Common myeloid progenitor, CD34-positive (primary cell): ENCODE data around the gene TMC3.
A peak's percentile ranks its signal among the peaks of the same experiment; 100 is the strongest.

Source experiments
- CTCF ChIA-PET: fragments of 350-600 bp; sonication (Branson Sonifier 250); formaldehyde crosslinking; loops from one replicate; lab custom pipeline; 2021; ENCODE audit warnings: antibody characterized with exemption; lab: Charles Lee
- POLR2A ChIA-PET: fragments of 350-600 bp; sonication (Branson Sonifier 250); formaldehyde crosslinking; loops from one replicate; lab custom pipeline; 2021; ENCODE audit warnings: antibody characterized with exemption; lab: Charles Lee
- DNase-seq, 3 donors: peaks; one replicate each; pipeline versions ENCODE4 v3.0.0 to v3.0.0-alpha.2; 2013
- H3K27ac ChIP-seq, 2 experiments: 1 replicate in 1 of 2; 2 replicates in 1 of 2; pipeline ENCODE4 v1.7.0; 2013; ENCODE audit warnings: inconsistent platforms in 2 of 2, low read length in 2 of 2, mild to moderate bottlenecking in 2 of 2, low read depth in 1 of 2, moderate library complexity in 1 of 2; ENCODE audit not compliant: severe bottlenecking in 2 of 2, insufficient read depth in 1 of 2, poor library complexity in 1 of 2
- H3K27me3 ChIP-seq, 5 experiments: replicated peaks in 2 of 5; 1 replicate in 3 of 5; 2 replicates in 2 of 5; pipeline versions ENCODE4 v1.6.1 to v1.7.0; 2013; ENCODE audit warnings: low read length in 4 of 5, mild to moderate bottlenecking in 2 of 5, moderate library complexity in 2 of 5, inconsistent platforms in 1 of 5; ENCODE audit not compliant: insufficient read depth in 5 of 5, control insufficient read depth in 4 of 5
- H3K36me3 ChIP-seq, 4 experiments: 1 replicate in 2 of 4; 2 replicates in 2 of 4; pipeline versions ENCODE4 v1.6.1 to v1.7.0; 2013; ENCODE audit warnings: low read length in 3 of 4, control low read depth in 1 of 4, mild to moderate bottlenecking in 1 of 4; ENCODE audit not compliant: control insufficient read depth in 4 of 4, insufficient read depth in 4 of 4
- H3K4me1 ChIP-seq, 4 experiments: 1 replicate in 3 of 4; 2 replicates in 1 of 4; pipeline versions ENCODE4 v1.6.1 to v1.7.1; 2013; ENCODE audit warnings: low read length in 3 of 4, mild to moderate bottlenecking in 3 of 4, control low read depth in 1 of 4, inconsistent platforms in 1 of 4, moderate library complexity in 1 of 4; ENCODE audit not compliant: control insufficient read depth in 4 of 4, insufficient read depth in 4 of 4; ENCODE audit errors: control extremely low read depth in 1 of 4
- H3K4me3 ChIP-seq, 7 experiments: 1 replicate in 4 of 7; 2 replicates in 3 of 7; pipeline versions ENCODE4 v1.5.1 to v1.7.0; 2013; ENCODE audit warnings: mild to moderate bottlenecking in 7 of 7, low read length in 6 of 7, moderate library complexity in 6 of 7, inconsistent platforms in 2 of 7, low read depth in 2 of 7, control low read depth in 1 of 7; ENCODE audit not compliant: insufficient read depth in 4 of 7, control insufficient read depth in 1 of 7; ENCODE audit errors: extremely low read depth in 1 of 7
- H3K9me3 ChIP-seq, 5 experiments: 1 replicate in 4 of 5; 2 replicates in 1 of 5; pipeline versions ENCODE4 v1.6.1 to v1.7.1; 2013; ENCODE audit warnings: low read length in 4 of 5, mild to moderate bottlenecking in 2 of 5, inconsistent platforms in 1 of 5, low read depth in 1 of 5, moderate library complexity in 1 of 5; ENCODE audit not compliant: control insufficient read depth in 4 of 5, insufficient read depth in 2 of 5; ENCODE audit errors: control extremely low read depth in 1 of 5
- WGBS: methylation state at CpG from one replicate; pipeline ENCODE4 v1.1.5; 2013; ENCODE audit not compliant: insufficient coverage; 5-methylcytosine and 5-hydroxymethylcytosine counted together

TMC3 gene

DNA sequence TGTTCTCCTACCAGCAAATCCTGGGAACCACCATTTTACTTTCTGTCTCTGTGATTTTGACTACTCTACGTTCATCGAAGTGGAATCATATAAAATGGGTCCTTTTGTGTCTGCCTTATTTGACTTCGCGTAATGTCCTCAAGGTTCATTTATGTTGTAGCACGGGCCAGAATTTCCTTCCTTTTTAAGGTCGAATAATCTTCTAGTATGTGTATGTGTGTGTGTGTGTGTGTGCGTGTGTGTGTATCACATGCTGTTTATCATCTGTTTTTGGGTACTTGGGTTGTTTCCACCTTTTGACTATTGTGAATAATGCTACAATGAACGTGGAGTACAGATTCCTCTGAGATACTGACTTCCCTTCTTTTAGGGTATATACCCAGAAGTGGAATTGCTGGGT lies 85.4 kb downstream of the TMC3 start:
- Histone ChIP-seq H3K4me3 (no peak overlapping the region), H3K9me3 (no peaks in the 10 kb centered on the region), H3K27me3 (no peaks in the 10 kb centered on the region), H3K36me3 (no peaks in the 10 kb centered on the region), H3K27ac (no peak overlapping the region), H3K4me1 (peaks cover 42 to 70% (median 65%) of the 10 kb centered on the region in 4 experiments)
- WGBS, result 59% methylated on average over 7 of the region's 8 CpGs
- CTCF ChIA-PET, result interaction anchor here (1.0 kb wide), 1 partner anchor 9 kb away, joined by 3 read pairs; no protein-coding TSS in a partner anchor
- POLR2A ChIA-PET, result no interaction called here
- no peak for DNase-seq

DNA sequence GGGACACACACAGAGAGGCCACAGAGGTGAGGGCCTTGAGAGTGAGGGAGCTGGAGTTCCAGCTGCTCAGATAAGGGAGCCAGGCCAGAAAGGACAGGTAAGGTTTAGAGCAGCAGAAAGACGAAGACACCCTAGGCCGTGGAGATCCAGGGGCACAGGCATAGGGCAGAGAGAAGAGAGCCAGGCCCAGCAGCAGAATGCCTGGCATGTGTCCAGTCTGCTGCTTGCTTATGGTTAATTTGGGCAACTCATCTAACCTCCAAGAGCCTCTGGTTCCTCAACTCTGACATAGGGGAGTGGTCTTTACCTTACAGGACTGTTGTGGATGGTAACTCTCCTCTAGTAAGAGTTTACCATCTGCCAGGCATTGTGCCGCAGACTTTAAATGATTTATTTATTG lies 86.0 kb downstream of the TMC3 start:
- no peaks in the 10 kb centered on the region for H3K27me3 ChIP-seq
- peaks cover 40 to 65% (median 59%) of the 10 kb centered on the region in 4 experiments for H3K4me1 ChIP-seq
- ChIA-PET CTCF (interaction anchor here (1.0 to 1.9 kb wide), 4 partner anchors 11 to 23 kb away, joined by 4 to 8 read pairs (median 4); no protein-coding TSS in a partner anchor), POLR2A (interaction anchor here (1.8 kb wide), 1 partner anchor 35 kb away, joined by 4 read pairs; no protein-coding TSS in a partner anchor)
- no peak overlapping the region for H3K27ac ChIP-seq
- H3K4me3 ChIP-seq, result no peak overlapping the region
- no peak for DNase-seq
- no peaks in the 10 kb centered on the region for H3K36me3 ChIP-seq
- H3K9me3 ChIP-seq, result no peaks in the 10 kb centered on the region
- 83% methylated on average over 2 of the region's 3 CpGs for WGBS

DNA sequence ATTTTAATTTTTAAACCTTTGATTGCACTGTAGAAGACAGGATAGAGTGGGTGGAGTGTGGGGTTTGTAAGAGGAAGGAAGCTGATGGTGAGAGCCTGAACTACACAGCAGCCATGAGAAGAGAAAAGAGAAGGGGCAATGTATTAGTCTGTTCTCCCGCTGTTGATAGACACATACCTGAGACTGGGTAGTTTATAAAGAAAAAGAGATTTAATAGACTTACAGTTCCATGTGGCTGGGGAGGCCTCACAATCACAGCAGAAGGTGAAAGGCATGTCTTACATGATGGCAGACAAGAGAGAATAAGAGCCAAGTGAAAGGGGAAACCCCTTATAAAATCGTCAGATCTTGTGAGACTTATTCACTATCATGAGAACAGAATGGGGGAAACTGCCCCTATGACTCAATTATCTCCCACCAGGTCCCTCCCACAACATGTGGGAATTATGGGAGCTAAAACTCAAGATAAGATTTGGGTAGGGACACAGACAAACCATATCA lies 87.3 kb downstream of the TMC3 start:
- DNase-seq, result peak in 2 of 3 donors; percentile 74 to 81
- Histone ChIP-seq H3K4me1 (peaks cover 37 to 51% (median 45%) of the 10 kb centered on the region in 4 experiments), H3K4me3 (peak overlapping the region in 3 of 7 experiments; percentile 14 to 51 (median 23)), H3K27ac (peak overlapping the region in 1 of 2 experiments; percentile 56), H3K27me3 (no peaks in the 10 kb centered on the region), H3K9me3 (no peaks in the 10 kb centered on the region), H3K36me3 (no peaks in the 10 kb centered on the region)
- POLR2A ChIA-PET, result interaction anchor here (1.8 kb wide), 1 partner anchor 36 kb away, joined by 4 read pairs; no protein-coding TSS in a partner anchor
- WGBS, result 0% methylated on average over 2 of the region's 2 CpGs
- CTCF ChIA-PET, result interaction anchor here (0.7 to 2.1 kb wide), 9 partner anchors 10 to 115 kb away, joined by 3 to 15 read pairs (median 4); no protein-coding TSS in a partner anchor

DNA sequence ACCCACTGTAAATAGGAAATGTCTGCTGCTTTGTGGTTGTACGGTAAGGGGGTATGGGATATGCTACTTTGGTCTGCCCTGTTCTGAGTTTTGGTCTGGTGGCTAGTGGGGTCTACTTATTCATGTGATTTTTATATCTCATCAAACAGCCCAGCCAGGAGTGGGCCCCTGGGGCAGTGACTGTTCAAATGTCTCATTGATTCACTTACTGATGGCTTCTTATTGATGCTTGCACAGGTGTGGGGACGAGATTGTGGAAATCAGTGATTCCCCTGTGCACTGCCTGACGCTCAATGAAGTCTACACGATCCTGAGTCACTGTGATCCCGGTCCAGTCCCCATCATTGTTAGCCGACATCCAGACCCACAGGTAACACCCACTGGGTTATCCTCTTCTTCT lies 88.6 kb downstream of the TMC3 start:
- POLR2A ChIA-PET, result no interaction called here
- H3K9me3 ChIP-seq, result no peaks in the 10 kb centered on the region
- no peaks in the 10 kb centered on the region for H3K36me3 ChIP-seq
- H3K27me3 ChIP-seq, result no peaks in the 10 kb centered on the region
- 87% methylated on average over 2 of the region's 6 CpGs for WGBS
- no peak overlapping the region for H3K4me3 ChIP-seq
- no peak for DNase-seq
- peaks cover 34 to 44% (median 38%) of the 10 kb centered on the region in 4 experiments for H3K4me1 ChIP-seq
- no peak overlapping the region for H3K27ac ChIP-seq
- CTCF ChIA-PET, result interaction anchor here (1.2 to 2.1 kb wide), 3 partner anchors 10 to 116 kb away, joined by 3 to 15 read pairs (median 9); no protein-coding TSS in a partner anchor

DNA sequence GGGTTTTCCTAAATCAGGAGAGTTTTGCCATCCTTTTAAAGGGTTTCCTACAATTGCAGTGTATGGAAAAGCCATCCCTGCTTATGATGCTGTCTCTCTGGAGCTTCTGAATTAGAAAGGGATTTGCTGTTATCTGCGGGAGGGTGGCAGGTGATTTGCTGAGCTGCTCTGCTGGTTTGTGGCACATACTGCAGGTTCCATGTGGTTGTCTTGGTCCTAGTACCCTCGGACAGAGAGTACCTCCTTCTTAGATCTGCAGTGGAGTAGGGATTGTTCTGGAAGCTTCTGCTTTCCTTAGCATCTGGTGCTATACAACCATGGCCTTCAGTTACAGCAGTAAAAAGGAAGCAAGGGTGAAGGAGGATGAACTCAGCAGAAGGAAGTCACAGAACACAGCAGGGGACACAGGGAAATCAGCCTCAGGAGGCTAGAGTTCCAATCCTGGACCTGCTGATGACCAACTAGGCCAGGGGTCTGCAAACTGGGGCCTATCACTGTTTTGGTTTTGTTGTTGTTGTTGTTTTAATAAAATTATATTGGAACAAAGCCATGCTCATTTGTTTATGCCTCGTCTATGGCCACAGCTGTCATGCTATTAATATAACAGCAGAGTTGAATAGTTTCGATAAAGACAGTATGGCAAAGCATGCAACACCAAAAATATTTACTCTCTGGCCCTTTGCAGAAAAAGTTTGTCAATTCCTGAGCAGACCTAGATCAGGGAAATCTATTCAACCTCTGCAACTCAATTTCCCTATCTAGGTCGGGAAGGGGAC lies 89.6 kb downstream of the TMC3 start:
- Histone ChIP-seq H3K4me3 (no peak overlapping the region), H3K27me3 (no peaks in the 10 kb centered on the region), H3K36me3 (no peaks in the 10 kb centered on the region), H3K9me3 (no peaks in the 10 kb centered on the region), H3K27ac (no peak overlapping the region), H3K4me1 (peaks cover 34 to 44% (median 38%) of the 10 kb centered on the region in 4 experiments)
- 76% methylated on average over 5 of the region's 5 CpGs for WGBS
- ChIA-PET CTCF (interaction anchor here (0.6 to 2.5 kb wide), 4 partner anchors 9 to 71 kb away, joined by 3 to 11 read pairs (median 4); no protein-coding TSS in a partner anchor), POLR2A (no interaction called here)
- DNase-seq, result peak in 1 of 3 donors; percentile 52

DNA sequence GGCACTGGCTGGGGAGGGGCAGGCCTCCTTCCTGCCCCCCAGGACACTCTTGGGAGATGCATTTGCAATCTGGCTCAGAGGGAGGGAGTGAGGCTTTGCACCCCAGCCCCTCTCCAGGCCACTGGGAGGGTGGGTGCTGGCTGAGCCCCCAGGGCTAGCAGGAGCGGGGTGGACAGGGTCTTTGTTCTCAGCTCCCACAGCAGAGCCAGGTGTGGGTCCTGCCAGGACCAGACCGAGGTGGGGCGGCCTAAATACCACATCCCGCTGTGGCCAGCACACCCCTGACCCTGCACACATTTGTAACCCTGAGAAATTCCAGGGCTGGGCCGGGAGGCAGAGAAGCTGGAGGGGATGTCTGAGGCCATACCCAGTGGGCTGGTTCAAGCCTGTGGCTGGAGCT lies 91.1 kb downstream of the TMC3 start:
- CTCF ChIA-PET, result interaction anchor here (1.1 to 2.5 kb wide), 5 partner anchors 8 to 54 kb away, joined by 3 to 11 read pairs (median 3); no protein-coding TSS in a partner anchor
- H3K4me1 ChIP-seq, result peaks cover 31 to 39% (median 34%) of the 10 kb centered on the region in 4 experiments
- no peak overlapping the region for H3K27ac ChIP-seq
- DNase-seq, result no peak
- H3K9me3 ChIP-seq, result peaks cover 0 to 5% (median 0%) of the 10 kb centered on the region in 5 experiments
- POLR2A ChIA-PET, result no interaction called here
- 95% methylated on average over 3 of the region's 5 CpGs for WGBS
- H3K4me3 ChIP-seq, result no peak overlapping the region
- no peaks in the 10 kb centered on the region for H3K36me3 ChIP-seq
- H3K27me3 ChIP-seq, result no peaks in the 10 kb centered on the region
